HG03378 (cell line): ENCODE results near the gene PRKN.

Source experiments
- ATAC-seq: cut with Tn5 transposase; IDR thresholded peaks from one replicate; pipeline ENCODE4 v1.9.1; 2021; ENCODE audit warnings: mild to moderate bottlenecking, moderate library complexity; ENCODE audit not compliant: unreplicated experiment

PRKN gene

DNA sequence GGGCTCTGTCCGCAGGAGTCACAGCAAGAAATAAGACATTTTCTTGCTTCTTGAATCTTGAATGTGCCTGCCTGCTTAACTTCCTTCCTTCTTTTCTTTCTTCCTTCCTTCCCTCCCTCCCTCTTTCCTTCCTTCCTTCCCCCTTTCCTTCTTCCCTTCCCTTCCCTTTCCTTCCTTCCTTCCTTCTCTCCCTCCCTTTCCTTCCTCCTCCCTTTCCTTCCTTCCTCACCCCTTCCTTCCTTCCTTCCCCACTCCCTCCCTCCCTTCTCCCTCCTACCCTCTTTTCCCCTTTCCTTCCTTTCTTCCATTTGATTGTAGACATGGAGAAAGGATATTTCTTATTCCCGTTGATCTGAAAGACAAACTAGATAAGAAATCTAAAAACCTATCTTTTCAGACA lies 1016.9 kb downstream of the PRKN start:
- no peak for ATAC-seq

- ATAC-seq = no peak
Observed at GRCh38 chr6:161701056-161701455, 1026.5 kb downstream of the PRKN start.

DNA sequence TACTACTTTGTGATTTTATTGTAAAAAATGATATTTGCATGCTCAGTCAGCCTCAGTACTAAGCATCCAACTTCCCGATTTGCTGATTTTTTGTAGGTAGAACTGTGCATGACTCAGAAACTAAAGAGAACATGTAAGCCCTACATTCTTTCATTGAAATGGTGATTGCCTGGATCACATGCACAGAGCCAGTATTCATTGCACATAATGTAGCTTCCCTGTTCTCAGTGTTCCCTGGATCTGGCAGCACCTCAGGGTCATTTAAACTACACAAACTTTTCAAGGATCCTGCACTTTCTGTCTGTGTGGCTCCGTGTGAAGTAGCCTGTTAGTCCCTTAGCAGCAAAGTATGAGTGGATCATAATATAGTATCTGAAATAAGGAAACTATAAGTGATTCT lies 1030.8 kb downstream of the PRKN start:
- ATAC-seq = no peak

- ATAC-seq = peak; percentile 55
Observed at GRCh38 chr6:161694995-161695394, 1032.6 kb downstream of the PRKN start.

DNA sequence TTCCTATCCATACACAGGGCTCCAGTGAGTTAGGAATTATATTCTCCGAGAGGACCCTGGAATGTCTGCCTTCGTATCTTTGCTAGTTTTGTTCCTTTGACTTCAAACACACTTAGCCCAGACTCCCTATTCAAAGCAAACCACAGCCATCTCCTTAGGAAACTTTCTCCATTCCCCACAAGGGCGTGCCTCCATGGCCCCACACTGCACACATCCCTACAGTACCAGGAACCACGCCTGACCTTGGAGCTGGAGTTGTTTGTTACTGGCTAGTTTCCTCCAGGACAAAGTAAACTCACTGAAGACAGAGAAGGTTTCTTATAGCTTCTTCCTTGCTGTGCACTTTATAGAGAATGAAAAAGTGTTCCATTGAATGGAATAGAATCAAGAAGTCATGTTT lies 1040.9 kb downstream of the PRKN start:
- no peak for ATAC-seq

GRCh38 chr6:161684731-161685475 lies 1042.7 kb downstream of the PRKN start:
- no peak for ATAC-seq

GRCh38 chr6:161683400-161683799 lies 1044.2 kb downstream of the PRKN start:
- no peak for ATAC-seq

DNA sequence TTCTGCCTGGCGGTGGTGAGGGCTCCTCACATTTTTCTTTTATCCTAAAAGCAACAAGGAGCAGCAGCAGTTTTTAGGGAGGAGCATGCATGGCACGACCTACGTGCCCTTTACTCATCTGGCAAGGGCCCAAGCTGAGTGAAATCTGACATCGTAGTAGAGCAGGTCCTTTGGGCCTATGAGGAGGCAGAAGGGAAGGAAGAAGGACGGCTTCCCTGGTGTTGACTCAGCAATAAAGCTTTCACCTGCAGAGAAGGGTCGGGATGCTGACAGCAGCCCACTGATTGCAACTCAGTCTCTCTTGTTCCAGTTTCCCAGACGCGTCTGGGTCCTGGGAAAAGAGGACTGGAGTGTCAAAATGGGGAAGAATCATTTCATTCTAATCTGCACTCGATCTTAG lies 1044.6 kb downstream of the PRKN start:
- no peak for ATAC-seq

DNA sequence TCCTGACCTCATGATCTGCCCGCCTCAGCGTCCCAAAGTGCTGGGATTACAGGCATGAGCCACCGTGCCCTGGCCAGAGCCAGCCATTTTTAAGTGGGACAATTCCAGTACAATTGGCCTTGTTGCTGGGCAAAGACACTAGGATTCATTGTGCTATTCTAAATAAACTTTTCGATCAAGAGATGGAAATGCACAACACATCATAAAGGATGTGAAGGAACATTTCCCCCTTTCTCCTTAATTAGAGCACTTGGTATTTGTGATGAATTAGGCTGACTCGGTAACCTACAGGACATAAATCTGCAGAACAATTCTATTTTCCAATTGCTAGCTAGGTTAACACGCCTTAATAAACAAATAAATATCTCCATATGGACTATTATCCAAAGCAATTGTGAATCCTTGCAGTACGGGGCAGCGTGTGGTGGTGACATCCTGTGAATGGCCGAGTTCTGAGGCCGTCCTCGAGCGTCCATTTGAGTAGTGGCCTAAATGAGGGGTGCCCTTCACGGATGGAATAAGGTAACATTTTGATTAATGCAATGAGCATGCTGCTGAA lies 1047.5 kb downstream of the PRKN start:
- no peak for ATAC-seq

DNA sequence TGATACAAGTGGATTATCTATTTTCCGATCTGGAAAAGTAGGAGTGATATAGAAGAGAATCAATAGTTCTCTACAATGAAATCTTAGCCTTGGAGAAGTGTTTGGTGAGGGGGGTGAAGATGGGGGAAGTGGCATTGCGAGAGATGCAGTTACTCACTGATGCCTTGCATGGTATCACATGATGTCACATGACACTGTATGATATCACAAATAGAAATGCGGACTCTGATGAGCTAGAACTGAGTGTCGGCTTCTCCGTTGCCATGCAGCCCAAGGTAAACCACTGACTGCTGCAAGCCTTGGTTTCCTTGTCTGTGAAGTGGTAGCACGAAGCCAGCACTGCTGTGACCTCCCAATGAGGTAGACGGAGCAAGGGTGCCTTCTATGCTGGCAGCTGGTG lies 1050.4 kb downstream of the PRKN start:
- ATAC-seq = no peak

GRCh38 chr6:161676586-161676985 lies 1051.0 kb downstream of the PRKN start:
- peak; percentile 69 for ATAC-seq

DNA sequence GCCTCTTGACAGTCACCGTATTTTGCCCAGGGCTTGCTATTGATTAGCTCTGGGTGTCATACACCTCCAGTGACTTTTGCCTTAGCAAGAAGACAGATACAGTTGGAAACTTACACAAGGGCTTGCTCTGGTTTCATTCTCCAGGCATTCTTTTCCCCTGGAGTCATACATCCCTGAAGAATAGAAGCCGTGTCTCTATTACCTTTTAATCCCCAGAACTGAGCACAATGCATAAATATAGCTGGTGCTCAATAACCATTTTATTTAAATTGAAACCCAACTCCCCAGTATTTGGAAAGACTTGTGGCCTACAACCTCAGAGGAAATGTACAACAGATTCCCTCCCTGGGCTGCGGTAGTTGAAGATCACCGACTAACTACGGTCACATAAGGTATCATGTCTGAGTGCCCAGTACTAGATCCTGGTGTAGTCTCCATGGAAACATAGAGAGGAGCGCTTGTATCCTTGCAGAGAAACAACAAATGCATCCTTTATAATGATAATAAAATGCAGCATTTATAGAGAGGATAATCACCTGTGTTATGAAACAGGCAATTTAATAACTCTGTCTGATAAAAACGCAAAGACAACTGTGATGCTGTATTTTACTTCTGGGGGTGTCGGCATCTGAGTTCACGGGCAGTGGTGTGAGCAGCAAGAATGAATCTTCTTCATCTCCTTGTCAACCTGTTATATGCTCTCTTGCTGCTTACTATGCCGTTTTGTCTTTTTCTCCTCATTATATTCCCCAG lies 1052.5 kb downstream of the PRKN start:
- ATAC-seq = no peak

GRCh38 chr6:161673026-161673425 lies 1054.5 kb downstream of the PRKN start:
- ATAC-seq = no peak

- no peak for ATAC-seq
Observed at GRCh38 chr6:161671117-161671516, 1056.4 kb downstream of the PRKN start.

DNA sequence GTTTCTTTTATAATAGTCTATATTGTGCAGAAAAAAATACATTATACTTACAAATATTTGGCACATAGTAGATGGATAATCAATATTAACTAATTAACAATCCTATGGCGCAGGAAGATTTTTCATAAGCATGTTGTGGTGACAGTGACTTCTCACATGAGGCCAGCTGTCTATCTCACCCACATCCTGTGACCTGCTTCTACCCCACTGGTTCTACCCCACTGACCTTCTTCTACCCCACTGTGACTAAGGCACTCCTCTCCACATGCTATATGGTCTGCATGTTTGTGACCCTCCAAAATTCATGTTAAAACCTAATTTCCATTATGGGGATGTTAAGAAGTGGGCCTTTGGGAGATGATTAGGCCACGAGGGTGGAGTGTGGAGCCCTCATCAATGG lies 1058.9 kb downstream of the PRKN start:
- no peak for ATAC-seq

DNA sequence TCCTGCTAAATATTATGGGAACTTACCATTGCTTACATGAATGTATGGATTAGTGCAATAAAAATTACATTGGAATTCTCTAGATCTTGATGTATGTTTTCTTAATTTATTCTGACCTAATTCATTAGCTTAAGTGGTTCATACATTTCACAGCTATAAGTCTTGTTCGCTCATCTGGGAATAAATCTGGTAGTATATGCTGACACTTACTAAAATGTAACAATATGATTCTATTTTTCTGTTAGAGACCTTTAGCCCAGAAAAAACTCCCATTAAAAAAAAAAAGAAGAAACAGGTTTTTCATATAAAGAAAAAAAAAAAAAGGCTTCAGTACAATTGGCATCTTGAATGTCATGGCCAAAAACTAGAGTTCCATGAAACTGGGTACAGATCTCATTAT lies 1059.6 kb downstream of the PRKN start:
- ATAC-seq = no peak

GRCh38 chr6:161663682-161664081 lies 1063.9 kb downstream of the PRKN start:
- no peak for ATAC-seq

- no peak for ATAC-seq
Observed at GRCh38 chr6:161660666-161661571, 1066.6 kb downstream of the PRKN start.

- no peak for ATAC-seq
Observed at GRCh38 chr6:161658211-161658610, 1069.4 kb downstream of the PRKN start.

- ATAC-seq = no peak
Observed at GRCh38 chr6:161654209-161654608, 1073.4 kb downstream of the PRKN start.

GRCh38 chr6:161651949-161652348 lies 1075.6 kb downstream of the PRKN start:
- no peak for ATAC-seq
